ENCODE results near the gene ENHO. TPM values are rescaled to one million over a fixed set of nuclear protein-coding genes. Genes with fewer than 3 reads are reported as not detected.

The ENHO gene
- total and polyA plus RNA-seq, 10 of the 15 experiments (the other 5 are each of a cell fraction or from before 2014, with no cell fraction given), result not detected

GRCh38 chr9:34500623-34501267 is 22.0 kb downstream of the ENHO start (continued):
- peak; percentile 86 for TF ChIP-seq SMC3 (IDR thresholded peaks at IDR 0.05; ENCODE audit: borderline replicate concordance, low read length)
- TF ChIP-seq NR2F1 (conservative IDR thresholded peaks at IDR 0.05), result 0 out of 2 replicates have a peak, but pooled peaks have one; percentile 19
- TF ChIP-seq JUNB (IDR thresholded peaks at IDR 0.05), result peak; percentile 73
- TF ChIP-seq TCF3 (IDR thresholded peaks at IDR 0.05; ENCODE audit: borderline replicate concordance, insufficient read depth, low read depth, low read length), result 0 out of 2 replicates have a peak, but pooled peaks have one; percentile 27
- no peak for TF ChIP-seq E2F8 (IDR thresholded peaks at IDR 0.05; ENCODE audit: low read depth, partially characterized antibody)
- peak; percentile 82 to 98 (median 94) for TF ChIP-seq CTCF (IDR thresholded peaks at IDR 0.05 in 2 of 3, conservative IDR thresholded peaks at IDR 0.05 in 1 of 3; ENCODE audit: control insufficient read depth in 2 of 3, extremely low read depth in 1 of 3, insufficient read depth in 1 of 3, low read depth in 3 of 3, low read length in 3 of 3)
- TF ChIP-seq SP1 (IDR thresholded peaks at IDR 0.05; ENCODE audit: low read depth, low read length), result no peak
- TF ChIP-seq PAX8 (IDR thresholded peaks at IDR 0.05), result no peak

Measured in GM12878 (cell line).